Brain microvascular endothelial cell (primary cell): Measurements from ENCODE around the gene PSAP.
"Not testable (repeated sequence)": the region's sequence is repeated elsewhere in the genome, so short reads cannot be mapped to it uniquely, and the experiment has no call there.

Experiments used
- DNase-seq: peaks from one replicate; pipeline ENCODE4 v3.0.0-alpha.2; 2020
- H3K27ac ChIP-seq: fragments of 250-450 bp; sonication (Bioruptor Pico); 2 replicates; pipeline ENCODE4 v1.5.1; 2020; ENCODE audit warnings: mild to moderate bottlenecking, moderate library complexity
- H3K27me3 ChIP-seq: fragments of 250-450 bp; sonication (Bioruptor Pico); replicated peaks from 2 replicates; pipeline ENCODE4 v1.5.1; 2020; ENCODE audit warnings: mild to moderate bottlenecking
- H3K36me3 ChIP-seq: fragments of 250-450 bp; sonication (Bioruptor Pico); replicated peaks from 2 replicates; pipeline ENCODE4 v1.5.1; 2020; ENCODE audit warnings: mild to moderate bottlenecking
- H3K4me3 ChIP-seq: 2 replicates; pipeline ENCODE4 v1.5.1; 2011; ENCODE audit warnings: low read depth, mild to moderate bottlenecking, control low read depth, low read length, moderate library complexity
- CTCF ChIP-seq: IDR thresholded peaks from 2 replicates; pipeline ENCODE4 v1.5.1; 2011; ENCODE audit warnings: low read depth, mild to moderate bottlenecking, moderate library complexity, low read length, control low read depth, inconsistent platforms; ENCODE audit errors: missing control alignments
- in situ Hi-C: cut with HindIII; loops from 2 replicates; pipeline ENCODE4 v1.10.0; 2017; ENCODE audit warnings: low sequenced_read_pairs, low pct_ligation_motif_present

PSAP gene

GRCh38 chr10:71850743-71851464, at the start of gene PSAP:
Gene PSAP (minus strand): TSS chr10:71851251. CDS start chr10:71851221, 30 bp downstream.
- in situ Hi-C loops = no loop called here
- no peak for TF ChIP-seq CTCF
- no peaks in the 10 kb centered on the region for H3K27me3 ChIP-seq
- no peaks in the 10 kb centered on the region for H3K36me3 ChIP-seq
- peak; percentile 96 for DNase-seq
- peak within 1 kb of the TSS; percentile 98 for H3K4me3 ChIP-seq
- peak within 1 kb of the TSS; percentile 97 for H3K27ac ChIP-seq

DNA sequence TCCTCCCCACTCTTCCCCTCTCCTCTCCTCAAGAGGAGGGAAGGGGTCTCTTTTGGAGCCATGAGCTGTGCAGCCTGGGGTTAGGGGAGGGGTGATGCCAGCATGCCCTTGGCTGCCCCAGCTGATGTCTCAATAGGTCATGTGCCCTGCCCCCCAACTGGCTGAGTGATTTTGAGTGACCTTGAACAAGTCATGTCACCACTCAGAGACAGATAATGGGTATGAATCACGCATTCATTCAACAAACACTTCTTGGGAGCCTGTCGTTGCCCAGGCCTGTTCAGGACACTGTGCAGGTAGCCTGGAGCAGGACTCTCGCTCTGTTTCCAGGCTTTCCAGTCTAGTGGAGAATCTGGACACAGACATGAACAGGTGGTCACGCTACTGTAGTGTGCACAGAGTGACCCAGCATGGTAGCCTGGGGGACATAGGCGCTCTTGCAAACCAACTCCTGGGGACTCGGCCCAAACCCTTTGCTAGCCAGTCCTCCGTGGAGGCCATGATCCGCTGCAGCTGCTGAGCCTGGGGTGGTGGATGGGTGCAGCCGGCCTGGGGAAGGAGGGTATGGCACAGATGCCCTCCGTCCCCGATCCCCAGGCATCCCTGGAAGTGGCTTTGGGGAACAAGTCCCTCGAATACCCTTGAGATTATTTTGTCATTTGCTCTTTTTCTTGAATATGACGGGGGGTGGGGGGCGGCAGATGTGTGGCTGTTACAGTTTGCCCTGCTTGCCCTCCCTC, 49.6 kb upstream of the PSAP start:
- in situ Hi-C loops = no loop called here
- TF ChIP-seq CTCF = no peak
- Histone ChIP-seq H3K36me3 (no peaks in the 10 kb centered on the region), H3K27me3 (no peaks in the 10 kb centered on the region), H3K4me3 (no peak overlapping the region), H3K27ac (no peak overlapping the region)
- DNase-seq = no peak

GRCh38 chr10:71899665-71900412, 48.8 kb upstream of the PSAP start:
- in situ Hi-C loops = no loop called here
- TF ChIP-seq CTCF = no peak
- DNase-seq = no peak
- Histone ChIP-seq H3K27me3 (no peaks in the 10 kb centered on the region), H3K27ac (no peak overlapping the region), H3K4me3 (no peak overlapping the region), H3K36me3 (no peaks in the 10 kb centered on the region)

DNA sequence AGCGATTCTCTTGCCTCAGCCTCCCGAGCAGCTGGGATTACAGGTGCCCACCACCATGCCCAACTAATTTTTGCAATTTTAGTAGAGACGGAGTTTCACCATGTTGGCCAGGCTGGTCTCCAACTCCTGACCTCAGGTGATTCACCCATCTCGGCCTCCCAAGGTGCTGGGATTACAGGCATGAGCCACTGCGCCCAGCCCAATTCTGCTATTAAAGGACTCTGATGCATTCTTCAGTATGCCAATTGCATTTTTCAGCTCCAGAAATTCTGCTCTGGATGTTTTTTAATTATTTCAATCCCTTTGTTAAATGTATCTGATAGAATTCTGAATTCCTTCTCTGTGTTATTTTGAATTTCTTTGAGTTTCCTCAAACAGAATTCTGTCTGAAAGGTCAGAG, 47.3 kb upstream of the PSAP start:
- H3K4me3 ChIP-seq, in situ Hi-C loops, H3K36me3 ChIP-seq, H3K27me3 ChIP-seq, H3K27ac ChIP-seq, DNase-seq: not testable (repeated sequence)

DNA sequence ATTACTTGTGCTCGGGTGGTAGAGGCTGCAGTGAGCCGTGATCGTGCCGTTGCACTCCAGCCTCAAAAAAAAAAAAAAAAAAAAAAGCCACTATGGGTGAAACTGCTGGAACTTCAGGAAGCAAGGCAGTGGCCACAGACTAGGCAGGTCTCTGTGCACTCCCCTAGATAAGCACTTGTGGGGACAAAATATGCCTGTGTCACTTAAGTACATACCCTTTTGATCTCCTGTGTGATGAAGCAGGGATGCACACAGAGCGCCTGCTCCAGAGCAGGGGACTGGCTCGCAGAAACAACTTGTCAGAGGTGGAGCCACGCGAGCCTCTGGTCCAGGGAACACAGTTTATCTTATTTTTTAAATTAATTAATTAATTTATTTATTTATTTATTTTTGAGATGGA, 42.9 kb upstream of the PSAP start:
- Histone ChIP-seq H3K27ac (no peak overlapping the region), H3K27me3 (no peaks in the 10 kb centered on the region), H3K4me3 (no peak overlapping the region), H3K36me3 (no peaks in the 10 kb centered on the region)
- no peak for DNase-seq
- no peak for TF ChIP-seq CTCF
- in situ Hi-C loops = no loop called here

DNA sequence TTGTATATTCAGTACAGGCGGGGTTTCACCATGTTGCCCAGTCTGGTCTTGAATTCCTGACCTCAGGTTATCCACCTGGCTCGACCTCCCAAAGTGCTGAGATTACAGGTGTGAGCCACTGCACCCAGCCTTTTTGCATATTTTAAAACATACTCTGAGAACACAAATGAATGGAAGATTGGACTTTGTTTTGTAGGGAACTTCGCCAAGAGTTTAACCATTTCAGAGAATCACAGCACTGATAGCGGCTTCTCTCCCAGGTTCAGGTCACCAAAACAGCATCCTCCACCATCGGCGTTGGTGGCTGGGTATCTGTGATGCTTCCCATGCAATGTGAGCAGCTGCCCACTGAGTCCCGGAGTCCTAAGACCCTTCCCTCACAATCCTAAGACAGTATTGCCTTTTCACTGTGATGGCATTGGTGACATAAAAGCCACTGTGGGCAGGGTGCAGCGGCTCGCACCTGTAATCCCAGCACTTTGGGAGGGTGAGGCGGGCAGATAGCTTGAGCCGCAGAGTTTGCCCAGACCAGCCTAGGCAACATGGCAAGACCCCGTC, 42.3 kb upstream of the PSAP start:
- Histone ChIP-seq H3K27ac (no peak overlapping the region), H3K4me3 (no peak overlapping the region), H3K36me3 (no peaks in the 10 kb centered on the region), H3K27me3 (no peaks in the 10 kb centered on the region)
- DNase-seq = no peak
- TF ChIP-seq CTCF = no peak
- in situ Hi-C loops = no loop called here
